ENCODE data around the gene TBC1D9.

DNA sequence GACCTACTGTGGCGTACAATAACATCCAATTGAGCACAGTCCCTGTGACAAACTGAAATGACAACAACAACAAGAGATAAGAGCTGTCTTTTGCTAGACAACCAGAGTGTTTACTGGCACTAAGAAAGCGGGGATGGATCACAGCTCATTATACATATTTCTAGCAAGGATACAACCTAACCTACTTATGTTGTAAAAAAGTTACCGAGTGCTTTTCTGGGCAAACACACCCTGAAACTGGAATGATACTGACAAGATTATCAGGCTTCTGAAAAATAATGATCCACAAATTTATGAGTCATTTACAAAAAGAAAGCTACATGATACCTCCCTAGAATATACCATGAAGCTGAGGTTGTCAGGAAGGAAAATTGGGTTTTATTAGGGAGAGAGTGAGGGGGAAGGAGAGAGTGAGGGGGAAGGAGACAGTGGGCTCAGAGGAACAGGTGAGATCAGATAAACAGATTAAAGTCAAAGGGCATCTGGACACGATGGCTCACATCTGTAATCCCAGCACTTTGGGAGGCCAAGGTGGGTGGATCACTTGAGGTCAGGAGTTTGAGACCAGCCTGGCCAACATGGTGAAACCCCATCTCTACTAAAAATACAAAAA, 20.3 kb downstream of the TBC1D9 start:
- TF ChIP-seq CTCF (optimal IDR thresholded peaks at IDR 0.05 in 1 of 3, IDR thresholded peaks at IDR 0.05 in 1 of 3, conservative IDR thresholded peaks at IDR 0.05 in 1 of 3; ENCODE audit: extremely low read depth in 1 of 3, insufficient read depth in 2 of 3, low read length in 3 of 3) (no peak), EZH2 (IDR thresholded peaks at IDR 0.05; ENCODE audit: low read length) (no peak)
